ENCODE results near the gene CA5A. TPM values are rescaled to one million over a fixed set of nuclear protein-coding genes. Genes with fewer than 3 reads are reported as not detected.

CA5A gene
- total and polyA plus RNA-seq, 8 donors: 0.09 to 0.77 (median 0.16) TPM

DNA sequence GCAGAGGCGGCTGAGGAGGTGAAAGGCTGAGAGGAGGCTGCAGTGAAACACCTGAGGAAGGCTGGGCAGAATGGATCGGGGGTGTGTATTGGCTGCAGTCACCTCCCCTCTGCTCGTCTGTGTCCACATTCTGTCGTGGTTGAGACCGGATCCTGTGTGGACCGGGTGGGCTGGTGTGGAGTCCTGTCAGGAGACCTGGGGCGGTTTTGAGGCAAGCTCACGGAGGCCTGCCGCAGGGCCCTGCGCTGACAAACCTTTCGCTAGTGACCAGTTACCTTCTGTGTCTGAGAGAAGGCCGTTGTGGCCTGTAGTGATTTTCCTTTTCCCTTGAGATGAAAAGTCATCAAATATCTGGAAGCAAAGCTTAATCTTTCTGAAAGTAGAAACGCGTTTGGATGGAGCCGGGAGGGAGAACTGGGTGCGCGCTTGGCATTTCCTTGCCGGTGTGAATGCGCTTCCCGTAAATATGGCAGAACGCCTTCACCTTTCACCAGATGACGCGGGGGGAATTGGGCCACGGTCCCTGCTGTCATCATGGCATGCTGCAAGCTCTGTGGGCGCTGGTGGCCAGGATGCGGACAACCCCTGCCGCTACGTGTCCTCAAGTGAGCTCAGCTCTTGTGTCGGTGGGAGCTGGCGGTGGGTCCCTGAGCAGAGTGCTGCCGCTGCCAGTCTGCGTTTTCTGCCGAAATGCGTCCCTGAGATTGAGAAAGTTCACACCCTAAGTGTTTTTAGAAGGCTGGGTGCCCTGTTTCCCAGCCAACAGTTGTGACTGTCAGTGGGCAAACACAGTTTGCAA, 21.2 kb upstream of the CA5A start:
- no peak for ATAC-seq
- no peak for TF ChIP-seq CTCF (IDR thresholded peaks at IDR 0.05)
- Histone ChIP-seq H3K27ac (peak overlapping the region in 1 of 2 donors; percentile 95), H3K36me3 (peaks cover 0 to 9% of the 10 kb centered on the region in 2 donors), H3K4me1 (peaks cover 18 to 66% of the 10 kb centered on the region in 2 donors), H3K9me3 (no peaks in the 10 kb centered on the region), H3K27me3 (no peaks in the 10 kb centered on the region), H3K4me3 (no peak overlapping the region)
- no peak for DNase-seq
- intact Hi-C loops (cut with DNase I): no loop called here

DNA sequence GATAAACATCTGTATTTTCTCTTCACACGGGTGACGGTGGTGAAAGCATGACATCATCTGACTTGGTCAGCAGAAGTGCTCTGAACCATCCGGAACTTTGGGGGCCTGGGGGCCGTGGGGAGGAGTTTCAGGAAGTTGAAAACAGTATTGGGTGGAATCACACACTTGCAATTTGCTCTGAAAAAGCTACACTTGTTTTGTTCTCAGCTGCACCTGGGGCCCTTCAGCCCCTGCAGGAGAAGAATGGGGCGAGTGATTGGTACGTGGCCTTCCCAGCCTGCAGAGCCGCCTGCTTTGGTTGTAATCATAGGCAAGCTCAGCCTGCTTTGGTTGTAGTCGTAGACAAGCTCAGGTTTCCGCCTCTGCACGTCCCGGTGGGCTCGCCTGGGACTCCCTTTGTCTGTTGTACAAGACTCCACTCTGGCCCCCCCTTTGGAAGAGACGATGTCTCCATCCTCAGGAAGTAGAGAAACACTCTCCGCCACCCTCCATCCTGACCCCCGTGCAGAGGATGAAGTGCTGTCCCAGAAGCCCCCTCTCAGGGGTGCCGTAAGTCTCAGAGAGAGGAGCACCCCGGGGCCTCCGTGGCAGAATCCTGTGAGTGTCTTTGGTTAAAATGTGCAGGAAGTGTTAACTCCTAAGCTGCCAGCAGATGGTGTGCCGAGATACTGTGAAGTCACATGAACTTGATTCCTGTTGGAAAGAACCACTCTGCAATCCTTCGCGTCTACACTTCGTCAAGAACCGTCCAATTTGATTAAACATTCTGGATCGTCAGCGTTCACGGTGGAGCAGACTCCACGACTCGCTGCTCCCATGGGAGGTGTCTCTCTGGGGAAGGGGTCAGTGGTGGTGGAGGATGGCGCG, 20.3 kb upstream of the CA5A start:
- TF ChIP-seq CTCF (IDR thresholded peaks at IDR 0.05): no peak
- DNase-seq: peak in 3 of 4 donors; percentile 23 to 70 (median 63)
- peak overlapping the region; percentile 62 to 95 for H3K27ac ChIP-seq
- no peaks in the 10 kb centered on the region for H3K9me3 ChIP-seq
- peaks cover 0 to 9% of the 10 kb centered on the region in 2 donors for H3K36me3 ChIP-seq
- H3K4me3 ChIP-seq: no peak overlapping the region
- intact Hi-C loops (cut with DNase I): no loop called here
- peak; percentile 8 for ATAC-seq
- H3K4me1 ChIP-seq: peaks cover 23 to 72% of the 10 kb centered on the region in 2 donors
- H3K27me3 ChIP-seq: no peaks in the 10 kb centered on the region

DNA sequence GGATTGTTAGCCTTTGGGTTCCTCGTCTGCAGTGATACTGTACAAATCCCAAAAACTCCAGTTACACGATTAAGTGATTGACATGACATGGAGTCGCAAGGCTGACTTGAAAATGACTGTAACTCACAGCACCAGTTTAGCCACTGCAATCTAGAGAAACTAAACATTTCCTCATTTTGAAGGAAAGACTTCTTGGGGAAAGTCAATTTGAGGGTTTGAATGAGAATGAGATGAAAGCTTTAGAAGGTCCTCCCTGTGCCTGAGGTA, 19.7 kb upstream of the CA5A start:
- Histone ChIP-seq H3K36me3 (peaks cover 0 to 9% of the 10 kb centered on the region in 2 donors), H3K27me3 (no peaks in the 10 kb centered on the region), H3K4me3 (no peak overlapping the region), H3K9me3 (no peaks in the 10 kb centered on the region), H3K4me1 (peaks cover 23 to 72% of the 10 kb centered on the region in 2 donors), H3K27ac (peak overlapping the region; percentile 62 to 95)
- DNase-seq (no peak), ATAC-seq (no peak)
- TF ChIP-seq CTCF (IDR thresholded peaks at IDR 0.05): no peak
- intact Hi-C loops (cut with DNase I): no loop called here

GRCh38 chr16:87955302-87956097, 19.2 kb upstream of the CA5A start:
- ATAC-seq (no peak), DNase-seq (peak in 1 of 4 donors; percentile 37)
- peaks cover 0 to 9% of the 10 kb centered on the region in 2 donors for H3K36me3 ChIP-seq
- no peak overlapping the region for H3K4me3 ChIP-seq
- H3K9me3 ChIP-seq: no peaks in the 10 kb centered on the region
- TF ChIP-seq CTCF (IDR thresholded peaks at IDR 0.05): no peak
- H3K4me1 ChIP-seq: peaks cover 23 to 74% of the 10 kb centered on the region in 2 donors
- peak overlapping the region; percentile 62 to 95 for H3K27ac ChIP-seq
- no peaks in the 10 kb centered on the region for H3K27me3 ChIP-seq
- intact Hi-C loops (cut with DNase I): no loop called here
